Right ventricle myocardium superior (tissue), 1 donor: Measurements from ENCODE around the gene GOLIM4. TPM values are rescaled to one million over a fixed set of nuclear protein-coding genes. Genes with fewer than 3 reads are reported as not detected.

Source experiments
- ATAC-seq: fragments of 200-7000 bp; cut with Tn5 transposase; one replicate; pipeline ENCODE4 v1.9.1; 2020; ENCODE audit warnings: mild to moderate bottlenecking; ENCODE audit not compliant: poor library complexity
- DNase-seq: peaks from one replicate; pipeline ENCODE4 v3.0.0-alpha.2; 2020
- intact Hi-C: fragments of 100-400 bp; cut with DNase I; formaldehyde crosslinking; loops from one replicate; pipeline ENCODE4 v1.11.2; 2022
- total RNA-seq: library from RNA; stranded (reverse); fragmentation: NEBNext Ultra II Directional; extraction: Animal tissue kit (Norgen Biotek cat#: 25700); gene quantifications from one replicate; pipeline ENCODE4 v1.2.1, GENCODE V29; 2021
- donor health status: DM: no; HTN: yes; CAD: no; lungs with severe emphysema.

Gene GOLIM4
- total RNA-seq, 1 donor from 2014 or later = 52.6 TPM

DNA sequence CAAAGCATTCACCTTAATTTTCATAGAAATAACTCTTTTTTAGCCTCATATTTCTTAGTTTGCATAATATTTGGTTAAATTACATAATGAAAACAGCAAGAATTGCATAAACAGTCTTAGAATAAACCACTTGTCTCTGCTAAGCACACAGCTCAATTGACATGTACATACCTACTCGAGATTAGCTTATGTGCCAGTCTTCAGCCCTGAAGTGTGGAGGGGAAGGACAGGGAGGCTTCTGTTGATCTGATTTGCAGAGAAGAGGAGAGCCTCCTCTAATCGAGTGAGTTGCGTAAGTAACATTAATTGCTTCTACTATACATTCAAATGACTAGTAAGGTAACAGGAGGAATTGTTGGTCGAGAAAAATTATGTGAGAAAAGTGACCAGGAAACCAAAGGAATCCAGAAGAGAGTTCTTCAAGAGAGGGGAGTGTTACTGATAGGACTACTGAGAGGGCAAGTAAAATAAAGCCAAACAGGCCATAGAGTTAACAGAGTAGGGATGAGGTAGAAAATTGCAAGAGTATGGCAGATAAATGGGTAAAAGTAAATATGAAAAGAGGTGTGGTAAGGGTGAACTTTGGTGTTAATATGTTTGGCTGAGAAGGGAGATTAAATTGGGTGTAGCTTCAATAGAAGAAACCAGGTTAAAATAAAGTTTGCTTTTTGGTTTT, 7.1 kb upstream of the GOLIM4 start:
- peak; percentile 72 for ATAC-seq
- intact Hi-C loops = no loop called here
- no peak for DNase-seq

DNA sequence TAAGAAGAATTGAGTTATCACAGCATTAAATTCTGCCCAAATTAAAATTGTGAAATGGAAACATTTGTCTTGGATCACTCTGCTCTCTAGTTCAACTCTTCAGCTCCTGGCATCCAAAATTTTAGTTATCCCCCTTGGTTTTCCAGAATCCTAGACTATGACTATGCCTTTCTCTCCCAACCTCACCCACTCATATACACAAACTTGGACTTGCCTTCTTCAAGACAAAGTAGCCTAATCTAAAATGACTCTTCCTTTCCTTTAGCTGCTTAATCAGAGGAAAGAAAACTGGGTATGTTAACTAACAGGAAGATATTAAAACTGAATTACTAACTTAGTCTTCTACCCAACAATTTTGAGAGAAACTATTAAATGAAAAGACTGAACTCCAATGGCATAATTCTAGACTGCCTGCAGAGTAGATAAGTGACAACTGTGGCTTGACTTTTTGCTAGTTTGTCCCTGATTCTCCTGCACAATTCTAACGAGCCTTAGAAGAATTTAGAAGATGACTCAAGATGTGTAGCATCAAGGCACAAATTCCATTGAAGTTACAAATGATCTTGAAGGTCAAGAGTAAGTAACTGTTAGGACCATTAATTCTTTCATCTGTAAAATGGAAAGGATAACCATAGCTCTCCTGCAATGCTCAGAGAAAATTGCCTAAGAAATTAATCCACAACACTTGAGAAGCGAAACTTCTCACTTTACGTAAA, 5.2 kb upstream of the GOLIM4 start:
- intact Hi-C loops = no loop called here

GRCh38 chr3:168097381-168097780, 1.7 kb upstream of the GOLIM4 start:
- DNase-seq (no peak), ATAC-seq (no peak)
- intact Hi-C loops = loop anchor here (5.0 to 10.0 kb wide), 2 partner anchors 50 to 67 kb away; no protein-coding TSS in a partner anchor

More for the DNA sequence above, 5.2 kb upstream of the GOLIM4 start:
- ATAC-seq = no peak
- DNase-seq = no peak

GRCh38 chr3:168096210-168096652, 507 bp upstream of the GOLIM4 start:
- DNase-seq (peak; percentile 68), ATAC-seq (peak; percentile 44)
- intact Hi-C loops = loop anchor here (5.0 to 10.0 kb wide), 2 partner anchors 49 to 69 kb away; no protein-coding TSS in a partner anchor

DNA sequence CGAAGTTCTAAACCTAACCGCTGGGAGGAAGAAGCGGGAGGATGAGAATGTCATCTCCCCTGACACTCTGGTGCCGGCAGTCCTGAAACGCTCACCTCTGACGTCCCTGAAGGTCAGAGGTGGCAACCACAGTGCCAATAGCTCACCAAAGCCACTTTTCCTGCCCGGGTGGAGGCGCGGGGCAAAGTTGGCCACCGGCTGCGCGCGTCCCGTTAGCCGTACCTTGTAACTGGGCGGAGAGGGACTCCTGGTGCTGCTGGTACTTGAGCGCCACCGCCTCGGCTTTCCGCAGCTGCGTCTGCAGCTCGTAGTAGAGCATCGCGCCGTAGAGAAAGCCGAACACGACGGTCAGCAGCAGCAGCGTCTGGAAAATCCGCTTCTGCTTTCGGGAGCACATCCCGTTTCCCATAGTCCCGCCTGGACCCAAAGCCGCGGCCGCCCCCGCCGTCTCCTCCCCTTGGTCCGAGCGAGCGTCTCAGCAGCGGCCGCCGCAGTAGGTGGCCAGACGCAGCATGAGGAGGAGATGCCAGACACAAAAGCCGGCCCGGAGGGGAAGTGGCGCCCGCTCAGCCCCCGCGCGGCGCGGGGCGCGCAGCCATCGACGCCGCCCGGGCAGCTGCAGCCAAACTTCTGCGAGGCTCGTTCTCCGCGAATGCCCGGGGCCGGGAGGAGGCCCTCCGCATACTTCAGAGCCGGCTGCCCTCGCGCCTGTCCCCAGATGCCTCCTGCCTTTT, 680 bp downstream of the GOLIM4 start:
- DNase-seq (peak; percentile 81), ATAC-seq (peak; percentile 50)
- intact Hi-C loops = loop anchor here (5.0 to 10.0 kb wide), 2 partner anchors 48 to 70 kb away; no protein-coding TSS in a partner anchor

GRCh38 chr3:168094580-168094876, 1.2 kb downstream of the GOLIM4 start:
- intact Hi-C loops = loop anchor here (10.0 kb wide), 1 partner anchor 70 kb away; no protein-coding TSS in a partner anchor
- ATAC-seq (no peak), DNase-seq (peak; percentile 69)

GRCh38 chr3:168093790-168094189, 1.9 kb downstream of the GOLIM4 start:
- intact Hi-C loops = loop anchor here (10.0 kb wide), 1 partner anchor 71 kb away; no protein-coding TSS in a partner anchor
- no peak for ATAC-seq

DNA sequence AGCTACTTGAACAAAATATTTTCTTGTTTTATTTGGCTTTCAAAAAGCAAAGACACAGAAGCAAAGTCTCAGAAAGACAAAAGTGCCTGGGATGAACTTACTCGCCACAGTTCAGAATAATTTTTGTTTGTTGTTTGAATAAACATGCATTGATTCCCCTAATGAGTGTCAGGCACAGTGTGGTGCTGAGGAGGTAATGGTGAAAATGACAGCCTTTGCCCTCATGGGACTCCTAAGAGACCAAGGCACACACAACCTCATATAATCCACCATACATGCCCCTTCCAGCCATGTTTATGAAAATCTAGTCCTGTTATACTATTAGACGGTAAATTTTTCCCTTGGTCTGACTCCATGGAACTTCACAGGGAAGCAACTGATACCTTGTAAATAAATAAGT, 2.5 kb downstream of the GOLIM4 start:
- ATAC-seq (no peak), DNase-seq (no peak)
- intact Hi-C loops = loop anchor here (10.0 kb wide), 1 partner anchor 72 kb away; no protein-coding TSS in a partner anchor

More at GRCh38 chr3:168093790-168094189, 1.9 kb downstream of the GOLIM4 start:
- no peak for DNase-seq

- intact Hi-C loops = loop anchor here (10.0 kb wide), 1 partner anchor 73 kb away; no protein-coding TSS in a partner anchor
- ATAC-seq (no peak), DNase-seq (no peak)
Observed at GRCh38 chr3:168091941-168092340, 3.8 kb downstream of the GOLIM4 start.

DNA sequence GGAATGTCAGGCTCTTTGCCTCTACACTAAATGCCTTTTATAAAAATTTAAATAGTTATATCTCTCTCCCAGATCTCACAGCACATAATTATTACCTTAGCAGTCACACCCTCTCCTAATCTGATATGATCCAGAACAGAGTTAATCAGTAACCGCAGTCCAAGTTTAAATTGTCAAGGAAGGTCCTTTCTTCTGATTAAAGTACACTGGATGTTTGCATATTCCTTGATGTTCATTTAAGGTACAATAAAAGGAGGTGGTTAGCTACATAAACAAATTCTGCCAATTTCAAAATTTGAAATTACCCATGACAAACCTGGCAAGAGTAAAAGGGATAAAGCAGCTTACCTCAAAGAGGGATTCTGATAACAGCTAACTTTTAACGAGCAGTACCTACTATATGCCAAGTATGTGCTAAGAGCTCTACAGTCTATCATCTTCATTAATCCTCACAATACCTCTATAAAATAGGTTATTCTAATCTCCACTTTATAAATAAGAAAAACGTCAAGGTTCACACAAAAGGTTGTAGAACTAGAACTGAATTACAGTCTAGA, 4.3 kb downstream of the GOLIM4 start:
- ATAC-seq = no peak
- intact Hi-C loops = loop anchor here (10.0 kb wide), 1 partner anchor 73 kb away; no protein-coding TSS in a partner anchor
- DNase-seq = no peak

DNA sequence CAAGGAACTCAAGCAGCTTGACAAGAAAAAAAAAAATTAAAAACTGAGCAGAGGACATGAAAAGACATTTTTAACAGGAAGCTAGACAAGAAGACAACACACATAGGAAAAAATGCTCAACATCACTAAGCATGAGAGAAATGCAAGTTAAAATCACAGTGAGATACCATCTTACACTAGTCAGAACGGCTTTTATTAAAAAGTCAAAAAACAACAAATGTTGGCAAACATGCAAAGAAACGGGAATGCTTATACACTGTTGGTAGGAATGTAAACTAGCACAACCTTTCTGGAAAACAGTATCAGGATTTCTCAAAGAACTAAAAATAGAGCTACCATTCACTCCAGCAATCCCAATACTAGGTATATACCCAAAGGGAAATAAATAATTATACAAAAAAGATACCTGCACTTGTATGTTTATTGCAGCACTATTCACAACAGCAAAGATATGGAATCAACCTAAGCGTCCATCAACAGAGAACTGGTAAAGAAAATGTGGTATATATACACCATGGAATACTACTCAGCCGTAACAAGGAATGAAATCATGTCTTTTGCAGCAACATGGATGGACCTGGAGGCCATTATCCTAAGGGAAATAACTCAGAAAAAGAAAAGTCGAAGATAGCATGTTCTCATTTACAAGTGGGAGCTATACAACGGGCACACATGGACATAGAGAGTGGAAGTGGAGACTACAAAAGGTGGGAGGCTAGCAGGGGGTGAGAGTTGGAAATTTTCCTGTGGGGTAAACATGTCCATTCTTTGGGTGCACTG, 5.2 kb downstream of the GOLIM4 start:
- intact Hi-C loops = loop anchor here (10.0 kb wide), 1 partner anchor 74 kb away; no protein-coding TSS in a partner anchor
- no peak for ATAC-seq
- DNase-seq = no peak

- intact Hi-C loops = no loop called here
- ATAC-seq = no peak
- no peak for DNase-seq
Observed at GRCh38 chr3:168089179-168089771, 6.4 kb downstream of the GOLIM4 start.

DNA sequence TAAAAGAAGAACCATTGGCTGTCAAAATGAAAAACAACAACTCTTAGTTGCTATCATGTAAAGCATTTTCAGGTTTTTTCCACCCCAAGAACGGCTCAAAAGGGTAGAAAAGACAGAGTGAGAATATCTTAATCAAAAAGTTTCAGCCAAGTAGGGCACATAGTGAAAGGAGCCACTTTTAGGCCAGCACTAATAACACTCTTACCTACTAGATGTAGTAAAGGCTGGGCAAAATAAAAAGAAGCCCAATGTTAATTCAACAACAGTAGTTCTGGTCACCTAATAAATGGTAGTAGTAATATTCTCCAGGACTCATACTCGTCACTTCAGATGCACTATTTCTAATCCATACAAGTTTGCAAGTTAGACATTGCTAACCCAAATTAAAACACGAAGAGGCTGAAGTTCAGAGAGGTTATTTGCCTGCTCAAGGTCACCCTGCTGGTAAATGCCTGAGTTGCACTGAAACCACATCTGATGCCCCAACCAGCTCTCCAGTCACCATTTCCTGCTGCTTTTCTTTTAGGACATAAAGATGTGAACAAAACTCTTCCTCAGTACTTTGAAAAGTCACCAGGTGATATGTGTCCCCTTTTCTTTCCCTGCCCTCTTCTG, 7.5 kb downstream of the GOLIM4 start:
- intact Hi-C loops = no loop called here
- DNase-seq (no peak), ATAC-seq (no peak)

GRCh38 chr3:168087539-168087938, 8.2 kb downstream of the GOLIM4 start:
- intact Hi-C loops = no loop called here
- ATAC-seq (no peak), DNase-seq (no peak)

DNA sequence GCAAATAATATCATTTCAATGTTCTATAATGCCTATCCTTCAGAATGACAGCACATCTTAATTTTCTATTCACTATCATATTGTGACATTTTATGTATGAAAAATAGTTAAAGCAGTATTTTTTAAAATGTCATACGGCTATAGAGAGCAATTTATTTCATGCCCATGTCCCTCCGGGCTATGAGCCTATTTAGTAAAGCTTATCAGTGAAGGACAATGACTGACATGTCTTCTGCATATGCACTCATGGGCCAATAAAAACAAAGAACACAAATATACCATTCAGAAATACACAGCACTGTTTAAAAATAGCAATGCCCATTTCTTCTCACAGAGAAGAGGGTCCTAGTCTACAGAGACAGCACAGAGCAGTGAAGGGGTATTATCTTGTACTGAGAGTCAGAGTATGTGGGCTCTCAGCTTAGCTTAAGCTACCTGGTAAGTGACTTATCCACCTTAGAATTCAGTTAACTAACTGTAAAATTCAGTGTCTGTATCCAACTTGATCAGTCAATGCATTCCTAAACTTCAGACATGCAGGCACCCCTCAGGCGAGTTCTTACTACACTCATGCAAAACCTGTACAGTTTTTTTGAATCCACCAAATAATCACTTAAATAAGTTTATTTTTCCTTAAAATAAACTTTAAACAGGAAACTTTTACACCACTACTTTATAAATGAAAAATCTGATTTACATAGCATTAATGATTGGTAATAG, 9.0 kb downstream of the GOLIM4 start:
- no peak for DNase-seq
- intact Hi-C loops = no loop called here
- no peak for ATAC-seq

DNA sequence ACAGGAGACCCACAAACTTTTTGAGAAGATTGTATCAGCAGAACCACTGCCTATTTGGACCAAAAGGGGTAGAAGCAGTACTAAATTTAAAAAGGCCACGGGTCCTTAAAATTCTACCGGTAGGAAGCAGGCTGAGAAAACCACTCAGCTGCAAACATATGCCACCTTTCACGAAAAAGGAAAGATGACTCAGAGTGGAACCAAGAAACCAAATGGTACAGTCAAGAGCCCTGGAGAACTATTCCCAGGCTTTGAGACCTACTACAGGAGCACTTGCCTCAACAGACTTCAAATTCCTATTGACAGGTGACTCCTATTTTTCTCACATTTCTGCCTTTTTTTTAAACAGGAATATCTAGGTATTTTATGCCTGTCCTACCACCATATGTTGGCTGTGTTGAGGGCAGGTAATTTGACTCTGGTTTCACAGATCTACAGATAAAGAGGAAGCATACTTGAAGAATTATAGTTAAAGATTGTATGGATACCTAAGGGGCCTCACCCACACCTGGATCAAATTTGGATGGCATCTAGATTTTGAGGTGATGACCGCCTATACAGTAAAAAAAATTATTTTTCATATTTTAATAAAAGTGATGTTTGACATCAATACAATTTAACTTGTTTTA, 10.1 kb downstream of the GOLIM4 start:
- no peak for DNase-seq
- no peak for ATAC-seq
- intact Hi-C loops = no loop called here
